Natural killer cell (primary cell): Measurements from ENCODE around the gene HK3. TPM values are rescaled to one million over a fixed set of nuclear protein-coding genes. Genes with fewer than 3 reads are reported as not detected.

ENCODE experiments used
- ATAC-seq, 3 donors: fragments of 150-1000 bp in 2 of 3; fragments of 200-7000 bp in 1 of 3; cut with Tn5 transposase; 1 replicate in 1 of 3; 2 replicates in 2 of 3; pipeline ENCODE4 v1.10.0; 2021; ENCODE audit warnings: mild to moderate bottlenecking in 2 of 3, moderate library complexity in 2 of 3
- DNase-seq, 2 donors: peaks; one replicate each; pipeline versions ENCODE4 v3.0.0 to v3.0.0-alpha.2; 2013 to 2021; ENCODE audit warnings: mixed read lengths in 1 of 2
- H3K27ac ChIP-seq: one replicate; pipeline ENCODE4 v1.5.1; 2013; ENCODE audit warnings: mild to moderate bottlenecking, low read length
- H3K27me3 ChIP-seq: one replicate; pipeline ENCODE4 v1.6.1; 2013; ENCODE audit warnings: low read length; ENCODE audit not compliant: control insufficient read depth, insufficient read depth
- H3K36me3 ChIP-seq: one replicate; pipeline ENCODE4 v1.6.1; 2013; ENCODE audit warnings: low read length; ENCODE audit not compliant: control insufficient read depth, insufficient read depth
- H3K4me1 ChIP-seq: one replicate; pipeline ENCODE4 v1.6.1; 2013; ENCODE audit warnings: low read length; ENCODE audit not compliant: control insufficient read depth, insufficient read depth
- H3K4me3 ChIP-seq: one replicate; pipeline ENCODE4 v1.5.1; 2013; ENCODE audit warnings: low read length
- H3K9me3 ChIP-seq: one replicate; pipeline ENCODE4 v1.6.1; 2013; ENCODE audit warnings: low read length; ENCODE audit not compliant: control insufficient read depth, insufficient read depth
- H3K27ac Mint-ChIP-seq, 2 donors: one replicate each; pipeline ENCODE4 v1.8.0; 2022; ENCODE audit warnings: mild to moderate bottlenecking in 2 of 2, mixed read lengths in 2 of 2, moderate library complexity in 1 of 2
- H3K27me3 Mint-ChIP-seq, 2 donors: one replicate each; pipeline ENCODE4 v1.8.0; 2022; ENCODE audit warnings: low read depth in 2 of 2, mixed read lengths in 2 of 2
- H3K36me3 Mint-ChIP-seq: one replicate; pipeline ENCODE4 v1.8.0; 2022; ENCODE audit warnings: mixed read lengths
- H3K4me1 Mint-ChIP-seq, 2 donors: one replicate each; pipeline ENCODE4 v1.8.0; 2022; ENCODE audit warnings: mixed read lengths in 2 of 2
- H3K4me3 Mint-ChIP-seq: one replicate; pipeline ENCODE4 v1.8.0; 2022; ENCODE audit warnings: mild to moderate bottlenecking, moderate library complexity, mixed read lengths
- H3K9me3 Mint-ChIP-seq, 2 donors: one replicate each; pipeline ENCODE4 v1.8.0; 2022; ENCODE audit warnings: mixed read lengths in 2 of 2
- WGBS: methylation state at CpG from one replicate; pipeline ENCODE4 v1.1.7; 2013; ENCODE audit warnings: missing lambda C conversion rate; ENCODE audit not compliant: insufficient coverage; 5-methylcytosine and 5-hydroxymethylcytosine counted together
- intact Hi-C: fragments of 100-400 bp; cut with micrococcal nuclease; formaldehyde crosslinking; loops from one replicate; pipeline ENCODE4 v1.14.2; 2022
- total RNA-seq, 4 donors: library from RNA; stranded (reverse); fragments of 120-200 nt in 1 of 4; gene quantifications; one replicate each; pipeline versions ENCODE4 v1.2.3 to v1.2.4, GENCODE V29; 2013 to 2022
- TF ChIP-seq, protein P1 (sequence below): fragments of 200-600 bp; IDR thresholded peaks from one replicate; pipeline ENCODE4 v1.8.0; 2022; ENCODE audit warnings: antibody characterized with exemption

The HK3 gene
- total RNA-seq, 3 donors from 2014 or later (not counting 1 experiment from before 2014, with no cell fraction given) = 6.6 to 56.1 (median 26.2) TPM

DNA sequence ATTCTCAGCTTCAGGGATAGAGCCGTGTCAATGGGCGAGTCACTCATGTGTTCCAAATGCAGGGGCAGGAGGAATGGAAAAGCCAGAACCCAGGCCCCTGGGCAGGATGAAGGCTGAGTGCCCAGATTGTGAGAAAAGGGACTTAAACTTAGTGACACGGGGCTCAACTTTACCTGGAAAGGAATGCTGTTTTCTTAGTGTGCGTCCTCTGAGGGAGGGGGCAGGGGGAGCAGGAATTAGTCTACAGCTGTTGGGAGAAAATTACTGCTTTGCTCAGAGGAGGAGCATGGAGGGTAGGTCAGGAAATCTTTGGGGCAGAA is 14.6 kb downstream of the HK3 start:
- no peak for DNase-seq
- Mint-ChIP-seq H3K27me3 (peaks cover 0 to 7% of the 10 kb centered on the region in 2 donors), H3K9me3 (no peaks in the 10 kb centered on the region), H3K4me1 (no peaks in the 10 kb centered on the region), H3K27ac (no peak overlapping the region), H3K36me3 (no peaks in the 10 kb centered on the region), H3K4me3 (no peak overlapping the region)
- Histone ChIP-seq H3K4me3 (no peak overlapping the region), H3K27me3 (no peaks in the 10 kb centered on the region), H3K36me3 (no peaks in the 10 kb centered on the region), H3K4me1 (no peaks in the 10 kb centered on the region), H3K9me3 (no peaks in the 10 kb centered on the region), H3K27ac (no peak overlapping the region)
- TF ChIP-seq, protein P1, sequence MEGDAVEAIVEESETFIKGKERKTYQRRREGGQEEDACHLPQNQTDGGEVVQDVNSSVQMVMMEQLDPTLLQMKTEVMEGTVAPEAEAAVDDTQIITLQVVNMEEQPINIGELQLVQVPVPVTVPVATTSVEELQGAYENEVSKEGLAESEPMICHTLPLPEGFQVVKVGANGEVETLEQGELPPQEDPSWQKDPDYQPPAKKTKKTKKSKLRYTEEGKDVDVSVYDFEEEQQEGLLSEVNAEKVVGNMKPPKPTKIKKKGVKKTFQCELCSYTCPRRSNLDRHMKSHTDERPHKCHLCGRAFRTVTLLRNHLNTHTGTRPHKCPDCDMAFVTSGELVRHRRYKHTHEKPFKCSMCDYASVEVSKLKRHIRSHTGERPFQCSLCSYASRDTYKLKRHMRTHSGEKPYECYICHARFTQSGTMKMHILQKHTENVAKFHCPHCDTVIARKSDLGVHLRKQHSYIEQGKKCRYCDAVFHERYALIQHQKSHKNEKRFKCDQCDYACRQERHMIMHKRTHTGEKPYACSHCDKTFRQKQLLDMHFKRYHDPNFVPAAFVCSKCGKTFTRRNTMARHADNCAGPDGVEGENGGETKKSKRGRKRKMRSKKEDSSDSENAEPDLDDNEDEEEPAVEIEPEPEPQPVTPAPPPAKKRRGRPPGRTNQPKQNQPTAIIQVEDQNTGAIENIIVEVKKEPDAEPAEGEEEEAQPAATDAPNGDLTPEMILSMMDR = no peak
- 90% methylated on average over 4 of the region's 4 CpGs for WGBS
- ATAC-seq = no peak
- intact Hi-C loops = no loop called here

DNA sequence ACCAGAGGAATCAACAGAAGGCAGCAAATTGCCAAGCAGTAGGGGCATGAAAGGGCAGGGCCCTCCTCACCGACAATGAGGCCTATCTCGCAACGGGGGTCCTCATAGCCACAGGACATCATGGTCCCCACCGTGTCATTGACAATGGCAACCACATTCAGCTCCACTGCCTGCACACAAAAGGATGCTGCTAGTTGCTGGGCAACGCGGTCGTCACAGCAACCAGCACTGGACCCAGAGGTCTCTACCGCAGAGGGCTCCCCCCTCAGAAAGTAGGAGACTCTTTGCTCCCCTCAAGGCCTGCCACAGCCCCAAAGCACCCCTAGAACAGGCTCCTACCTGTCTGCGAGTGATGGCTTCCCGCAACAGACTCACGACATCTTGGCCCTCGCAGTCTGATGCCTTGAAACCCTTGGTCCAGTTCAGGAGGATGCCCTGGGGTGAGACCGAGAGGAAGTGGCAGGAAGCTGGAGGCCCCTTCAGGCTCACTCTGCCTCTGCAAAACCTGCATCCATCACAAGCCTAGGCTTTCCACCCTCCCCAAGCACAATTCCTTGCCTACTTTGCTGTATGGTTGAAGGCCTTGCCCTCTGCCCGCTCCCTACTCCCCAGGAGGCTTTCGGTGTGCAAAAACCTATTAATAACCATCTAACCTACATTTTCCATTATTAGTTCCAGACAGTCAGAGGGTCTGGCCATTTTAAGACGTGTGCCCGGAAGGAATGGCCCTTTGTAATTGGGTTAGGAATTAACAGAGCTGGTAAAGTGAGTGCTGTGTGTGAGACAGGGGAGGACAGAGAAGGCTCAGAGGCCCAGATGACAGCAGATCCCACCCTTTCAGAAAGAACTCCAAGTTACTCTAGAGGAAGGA is 15.2 kb downstream of the HK3 start:
- Mint-ChIP-seq H3K4me3 (no peak overlapping the region), H3K27ac (no peak overlapping the region), H3K27me3 (peaks cover 0 to 7% of the 10 kb centered on the region in 2 donors), H3K9me3 (no peaks in the 10 kb centered on the region), H3K4me1 (no peaks in the 10 kb centered on the region), H3K36me3 (no peaks in the 10 kb centered on the region)
- WGBS = 92% methylated on average over 17 of the region's 17 CpGs
- DNase-seq = no peak
- Histone ChIP-seq H3K9me3 (no peaks in the 10 kb centered on the region), H3K4me3 (no peak overlapping the region), H3K36me3 (no peaks in the 10 kb centered on the region), H3K27me3 (no peaks in the 10 kb centered on the region), H3K27ac (no peak overlapping the region), H3K4me1 (no peaks in the 10 kb centered on the region)
- intact Hi-C loops = no loop called here
- TF ChIP-seq, protein P1 = no peak
- ATAC-seq = no peak

DNA sequence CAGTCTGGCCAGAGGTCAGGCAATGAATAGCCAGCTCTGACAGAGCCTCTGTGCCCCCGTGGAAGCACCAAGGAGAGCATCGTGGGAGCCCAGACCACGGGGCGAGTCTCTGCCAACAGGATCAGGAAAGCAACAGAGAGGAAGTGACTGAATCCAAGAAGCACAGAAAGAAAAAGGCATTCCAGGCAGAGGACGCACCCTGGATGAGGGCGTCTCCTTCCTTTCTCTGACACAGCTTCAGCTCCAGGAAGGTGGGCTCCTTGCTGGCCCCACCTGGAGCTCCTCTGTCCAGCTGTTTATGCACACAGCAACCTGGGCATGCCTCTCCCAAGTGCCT is 16.6 kb downstream of the HK3 start:
- H3K27ac Mint-ChIP-seq = no peak overlapping the region
- ATAC-seq (no peak), DNase-seq (no peak)
- Histone ChIP-seq H3K27ac (no peak overlapping the region), H3K4me3 (no peak overlapping the region), H3K9me3 (no peaks in the 10 kb centered on the region), H3K27me3 (no peaks in the 10 kb centered on the region), H3K4me1 (no peaks in the 10 kb centered on the region), H3K36me3 (no peaks in the 10 kb centered on the region)
- H3K36me3 Mint-ChIP-seq = no peaks in the 10 kb centered on the region
- no peak overlapping the region for H3K4me3 Mint-ChIP-seq
- TF ChIP-seq, protein P1 = no peak
- no peaks in the 10 kb centered on the region for H3K9me3 Mint-ChIP-seq
- H3K27me3 Mint-ChIP-seq = peaks cover 0 to 7% of the 10 kb centered on the region in 2 donors
- WGBS = 61% methylated on average over 6 of the region's 6 CpGs
- intact Hi-C loops = no loop called here
- H3K4me1 Mint-ChIP-seq = no peaks in the 10 kb centered on the region
